HEK293 (cell line): Measurements from ENCODE around the gene BATF2.

ENCODE experiments used
- ZNF146 ChIP-seq: fragments of 450-650 bp; formaldehyde crosslinking; IDR thresholded peaks from 2 replicates; pipeline ENCODE4 v1.5.1; 2016; ENCODE audit warnings: missing biosample characterization, missing genetic modification characterization
- TF ChIP-seq, protein P1 (sequence below): fragments of 450-650 bp; formaldehyde crosslinking; IDR thresholded peaks from 2 replicates; pipeline ENCODE4 v1.5.1; 2016; ENCODE audit warnings: missing biosample characterization, missing genetic modification characterization
- TF ChIP-seq, protein P2 (sequence below): sonication (generic); formaldehyde crosslinking; IDR thresholded peaks from 2 replicates; pipeline ENCODE4 v1.8.1; 2022; ENCODE audit warnings: mild to moderate bottlenecking, moderate library complexity, missing genetic modification reagents

GRCh38 chr11:64974124-64974523 is 22.6 kb downstream of the BATF2 start:
- TF ChIP-seq ZNF146, result no peak
- TF ChIP-seq, protein P1, sequence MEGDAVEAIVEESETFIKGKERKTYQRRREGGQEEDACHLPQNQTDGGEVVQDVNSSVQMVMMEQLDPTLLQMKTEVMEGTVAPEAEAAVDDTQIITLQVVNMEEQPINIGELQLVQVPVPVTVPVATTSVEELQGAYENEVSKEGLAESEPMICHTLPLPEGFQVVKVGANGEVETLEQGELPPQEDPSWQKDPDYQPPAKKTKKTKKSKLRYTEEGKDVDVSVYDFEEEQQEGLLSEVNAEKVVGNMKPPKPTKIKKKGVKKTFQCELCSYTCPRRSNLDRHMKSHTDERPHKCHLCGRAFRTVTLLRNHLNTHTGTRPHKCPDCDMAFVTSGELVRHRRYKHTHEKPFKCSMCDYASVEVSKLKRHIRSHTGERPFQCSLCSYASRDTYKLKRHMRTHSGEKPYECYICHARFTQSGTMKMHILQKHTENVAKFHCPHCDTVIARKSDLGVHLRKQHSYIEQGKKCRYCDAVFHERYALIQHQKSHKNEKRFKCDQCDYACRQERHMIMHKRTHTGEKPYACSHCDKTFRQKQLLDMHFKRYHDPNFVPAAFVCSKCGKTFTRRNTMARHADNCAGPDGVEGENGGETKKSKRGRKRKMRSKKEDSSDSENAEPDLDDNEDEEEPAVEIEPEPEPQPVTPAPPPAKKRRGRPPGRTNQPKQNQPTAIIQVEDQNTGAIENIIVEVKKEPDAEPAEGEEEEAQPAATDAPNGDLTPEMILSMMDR (tag by site-specific recombination), result no peak
- TF ChIP-seq, protein P2, sequence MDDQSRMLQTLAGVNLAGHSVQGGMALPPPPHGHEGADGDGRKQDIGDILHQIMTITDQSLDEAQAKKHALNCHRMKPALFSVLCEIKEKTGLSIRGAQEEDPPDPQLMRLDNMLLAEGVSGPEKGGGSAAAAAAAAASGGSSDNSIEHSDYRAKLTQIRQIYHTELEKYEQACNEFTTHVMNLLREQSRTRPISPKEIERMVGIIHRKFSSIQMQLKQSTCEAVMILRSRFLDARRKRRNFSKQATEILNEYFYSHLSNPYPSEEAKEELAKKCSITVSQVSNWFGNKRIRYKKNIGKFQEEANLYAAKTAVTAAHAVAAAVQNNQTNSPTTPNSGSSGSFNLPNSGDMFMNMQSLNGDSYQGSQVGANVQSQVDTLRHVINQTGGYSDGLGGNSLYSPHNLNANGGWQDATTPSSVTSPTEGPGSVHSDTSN, result no peak
